GM18508 (cell line): ENCODE results near the gene PLIN4.
"Not testable (repeated sequence)": the region's sequence is repeated elsewhere in the genome, so short reads cannot be mapped to it uniquely, and the experiment has no call there.

Experiments
- ATAC-seq: cut with Tn5 transposase; IDR thresholded peaks from one replicate; pipeline ENCODE4 v1.9.1; 2021; ENCODE audit warnings: moderate number of reproducible peaks; ENCODE audit not compliant: insufficient read depth, unreplicated experiment

Gene PLIN4

GRCh38 chr19:4518345-4519171, at the start of gene PLIN4:
PLIN4 (minus strand) TSS chr19:4518486; CDS start chr19:4518272, 214 bp downstream.
- ATAC-seq = no peak

GRCh38 chr19:4567584-4568071, 49.3 kb upstream of the PLIN4 start:
- no peak for ATAC-seq

- no peak for ATAC-seq
Observed at GRCh38 chr19:4566402-4567051, 48.2 kb upstream of the PLIN4 start.

- not testable (repeated sequence) for ATAC-seq
Observed at GRCh38 chr19:4563562-4563961, 45.3 kb upstream of the PLIN4 start.

- not testable (repeated sequence) for ATAC-seq
Observed at GRCh38 chr19:4562085-4562484, 43.8 kb upstream of the PLIN4 start.

- ATAC-seq = no peak
Observed at GRCh38 chr19:4559569-4559968, 41.3 kb upstream of the PLIN4 start, which contains the start of gene SEMA6B. SEMA6B (minus strand) TSS chr19:4559684; CDS start chr19:4558457, 1,227 bp downstream.

GRCh38 chr19:4557971-4558941, 40.0 kb upstream of the PLIN4 start:
- no peak for ATAC-seq

- no peak for ATAC-seq
Observed at GRCh38 chr19:4557144-4557970, 39.1 kb upstream of the PLIN4 start.

- ATAC-seq = no peak
Observed at GRCh38 chr19:4556597-4557127, 38.4 kb upstream of the PLIN4 start.

GRCh38 chr19:4555657-4556561, 37.6 kb upstream of the PLIN4 start:
- no peak for ATAC-seq

- no peak for ATAC-seq
Observed at GRCh38 chr19:4554717-4555116, 36.4 kb upstream of the PLIN4 start.

- ATAC-seq = no peak
Observed at GRCh38 chr19:4553775-4554174, 35.5 kb upstream of the PLIN4 start.

- ATAC-seq = no peak
Observed at GRCh38 chr19:4553092-4553695, 34.9 kb upstream of the PLIN4 start.

GRCh38 chr19:4552525-4552819, 34.2 kb upstream of the PLIN4 start:
- no peak for ATAC-seq

- no peak for ATAC-seq
Observed at GRCh38 chr19:4550479-4551050, 32.3 kb upstream of the PLIN4 start.

GRCh38 chr19:4550018-4550417, 31.7 kb upstream of the PLIN4 start:
- no peak for ATAC-seq

- ATAC-seq = no peak
Observed at GRCh38 chr19:4548238-4548584, 29.9 kb upstream of the PLIN4 start.
